HL-60/S4 (cell line): Measurements from ENCODE around the gene KRT32.

Source experiments
- in situ Hi-C: fragments of 300-500 bp; cut with MboI; formaldehyde crosslinking; loops from 2 replicates; pipeline ENCODE4 v1.14.3; 2022; ENCODE audit warnings: low sequenced_read_pairs

KRT32 gene

GRCh38 chr17:41468346-41468745, 1.2 kb upstream of the KRT32 start:
- in situ Hi-C loops: no loop called here

- in situ Hi-C loops: no loop called here
These were observed 375 bp upstream of the KRT32 start for GRCh38 chr17:41467561-41467960.

DNA sequence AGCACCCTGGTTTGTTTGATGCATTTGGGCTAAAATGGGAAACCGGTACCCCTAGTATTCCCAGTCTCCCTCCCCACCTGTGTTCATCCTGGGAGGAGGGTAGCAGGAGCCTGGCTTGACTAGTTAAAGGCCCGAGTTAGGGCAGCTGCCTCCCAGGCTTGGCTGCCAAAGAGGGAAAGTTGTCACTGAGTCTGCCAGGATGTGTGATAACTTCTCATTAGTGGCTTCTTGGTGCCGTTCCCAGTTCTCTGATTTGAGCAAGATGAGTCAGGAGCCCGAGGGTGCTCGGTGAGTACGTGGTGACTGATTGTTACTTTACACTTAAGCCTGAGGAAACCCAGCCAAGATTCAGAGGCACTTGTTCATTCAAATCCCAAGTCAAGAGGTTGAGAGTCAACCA, 2.5 kb downstream of the KRT32 start:
- in situ Hi-C loops: no loop called here

- in situ Hi-C loops: no loop called here
These were observed 3.0 kb downstream of the KRT32 start for GRCh38 chr17:41464173-41464572.

- in situ Hi-C loops: no loop called here
These were observed 3.4 kb downstream of the KRT32 start for GRCh38 chr17:41463746-41464145.

DNA sequence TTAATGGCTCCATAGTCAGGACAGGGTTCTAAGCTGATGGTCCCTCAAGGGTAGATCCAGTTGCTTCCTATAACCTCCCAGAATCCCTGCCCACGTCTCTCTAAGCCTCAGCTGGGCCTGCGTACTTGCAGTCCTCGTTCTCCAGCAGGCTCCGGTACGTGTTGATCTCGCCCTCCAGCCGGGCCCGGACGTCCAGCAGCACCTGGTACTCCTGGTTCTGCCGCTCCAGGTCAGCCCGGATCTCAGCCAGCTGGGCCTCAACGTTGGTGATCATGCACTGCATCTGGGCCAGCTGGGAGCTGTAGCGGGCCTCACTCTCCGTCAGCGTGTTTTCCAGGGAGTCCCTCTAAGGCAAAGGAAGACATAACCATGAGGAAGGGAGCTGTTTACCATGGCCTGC, 4.5 kb downstream of the KRT32 start:
- in situ Hi-C loops: no loop called here

- in situ Hi-C loops: no loop called here
These were observed 9.5 kb downstream of the KRT32 start for GRCh38 chr17:41457676-41458075.

DNA sequence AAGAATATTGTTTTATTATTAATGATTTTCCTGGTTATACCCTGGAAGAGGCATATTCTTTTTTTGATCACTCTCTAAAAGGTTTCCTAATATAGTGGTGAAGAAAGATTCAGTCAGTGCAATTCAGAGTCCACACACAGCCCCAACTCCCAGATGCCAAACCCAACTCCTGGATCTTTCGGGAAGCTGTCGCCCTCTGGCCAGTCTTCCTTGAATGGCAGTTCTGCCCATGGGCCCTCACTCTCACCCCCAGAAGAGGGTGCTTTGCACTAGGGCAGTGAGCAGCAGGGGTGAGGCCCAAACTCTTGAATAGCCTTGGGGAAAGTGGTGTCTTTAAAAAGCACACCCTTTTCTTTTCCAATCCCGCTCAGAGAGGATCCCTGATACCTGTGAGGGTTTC, 11.0 kb downstream of the KRT32 start:
- in situ Hi-C loops: no loop called here

DNA sequence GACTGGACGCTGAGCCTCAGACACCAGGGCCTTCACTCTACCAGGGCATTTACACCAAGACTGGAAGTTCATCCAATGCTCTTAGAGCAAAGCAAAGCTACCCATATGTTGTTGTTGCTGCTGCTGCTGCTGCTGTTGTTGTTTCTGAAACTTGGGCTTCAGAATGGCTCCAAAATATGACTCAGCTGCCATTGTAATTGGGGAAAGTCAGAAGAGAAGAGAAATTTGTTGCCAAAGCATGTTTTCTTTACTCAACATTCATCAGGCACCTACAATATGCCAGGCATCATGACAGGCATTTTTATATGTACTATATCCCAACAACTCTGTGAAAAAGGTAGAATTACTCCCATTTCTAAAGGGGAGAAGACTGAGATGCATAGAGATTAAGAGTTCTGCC, 11.9 kb downstream of the KRT32 start:
- in situ Hi-C loops: no loop called here

GRCh38 chr17:41453066-41453465, 14.1 kb downstream of the KRT32 start:
- in situ Hi-C loops: no loop called here

DNA sequence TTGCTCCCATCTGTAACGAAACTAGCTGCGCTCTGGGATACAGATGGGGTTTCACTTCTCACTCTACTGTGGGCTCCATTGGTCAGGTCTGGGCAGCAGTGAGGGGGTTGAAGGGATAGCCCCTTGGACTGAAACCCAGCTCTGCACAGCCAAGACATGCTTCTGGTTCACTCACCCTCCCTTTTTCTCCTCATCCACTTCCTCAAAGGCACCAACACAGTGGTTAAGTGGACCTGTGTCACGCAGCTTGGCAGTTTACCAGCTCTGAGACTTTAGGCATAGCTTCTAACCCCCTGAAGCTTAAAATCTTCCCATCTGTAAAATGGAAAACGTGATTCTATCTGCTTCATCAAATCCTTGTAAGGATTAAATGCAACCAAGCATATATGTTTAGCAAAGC, 14.9 kb downstream of the KRT32 start:
- in situ Hi-C loops: no loop called here

DNA sequence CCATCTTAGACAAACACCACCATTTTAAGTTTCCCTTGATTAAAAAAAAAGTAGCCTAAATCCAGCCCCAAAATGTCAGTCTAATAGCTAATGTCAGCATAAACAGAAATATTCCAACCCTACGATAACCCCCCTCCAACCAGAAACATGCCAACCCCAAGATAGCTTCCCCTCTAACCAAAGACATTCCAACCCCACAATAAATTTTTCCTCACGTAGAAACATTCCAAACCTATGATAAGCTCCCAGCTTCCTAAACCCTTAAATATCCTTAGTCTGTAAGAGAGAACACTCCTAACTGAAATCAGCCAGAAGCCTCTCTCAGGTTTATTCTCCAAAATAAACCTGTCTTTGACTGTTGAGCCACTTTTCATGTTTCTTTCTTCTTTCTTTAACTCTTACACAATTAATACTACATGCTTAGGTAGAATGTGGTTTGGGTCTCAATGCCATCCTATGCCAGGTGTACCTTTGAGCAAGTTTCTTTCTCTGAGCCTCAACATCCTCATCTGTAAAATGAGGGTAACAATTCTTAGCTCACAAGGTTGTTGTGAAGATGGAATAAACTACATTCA, 15.9 kb downstream of the KRT32 start:
- in situ Hi-C loops: no loop called here

DNA sequence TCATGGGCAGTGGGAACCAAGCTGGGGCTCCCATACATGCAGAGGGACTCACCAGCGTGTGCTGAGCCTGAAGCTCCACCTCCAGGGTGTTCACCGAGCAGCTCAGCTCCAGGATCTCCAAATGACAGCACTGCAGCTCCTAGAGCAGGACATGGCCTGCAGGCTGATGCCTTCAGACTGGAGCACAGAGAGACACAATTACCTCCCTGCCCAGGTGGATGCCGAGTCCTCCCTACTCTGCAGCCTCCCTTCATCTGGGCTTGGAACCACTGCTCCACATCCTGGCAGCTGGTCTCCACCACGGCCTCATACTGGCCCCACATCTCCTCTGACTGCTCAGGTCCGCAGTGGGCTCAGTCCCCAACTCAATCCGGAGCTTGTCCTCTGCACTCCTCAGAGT, 18.2 kb downstream of the KRT32 start:
- in situ Hi-C loops: no loop called here

GRCh38 chr17:41448506-41448905, 18.7 kb downstream of the KRT32 start:
- in situ Hi-C loops: no loop called here

GRCh38 chr17:41446806-41447205, 20.4 kb downstream of the KRT32 start:
- in situ Hi-C loops: no loop called here

DNA sequence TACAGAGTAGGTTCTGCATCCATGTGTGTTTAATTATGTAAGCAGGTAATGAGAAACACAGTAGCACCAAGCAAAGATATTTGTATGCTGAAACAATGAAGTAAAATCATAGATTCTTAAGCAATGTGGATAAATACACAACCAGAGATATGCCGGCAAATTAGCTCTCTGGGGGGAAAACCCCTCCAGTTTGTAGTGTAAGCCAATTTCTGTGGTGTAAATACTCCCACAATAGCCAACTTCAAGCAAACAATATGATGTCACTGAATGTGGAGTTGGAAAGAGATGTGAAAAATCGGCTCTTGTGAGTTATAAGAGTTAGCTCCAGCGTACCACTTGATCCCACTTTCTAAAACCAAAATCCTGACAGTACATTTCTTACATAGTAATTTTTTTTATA, 22.5 kb downstream of the KRT32 start:
- in situ Hi-C loops: no loop called here

DNA sequence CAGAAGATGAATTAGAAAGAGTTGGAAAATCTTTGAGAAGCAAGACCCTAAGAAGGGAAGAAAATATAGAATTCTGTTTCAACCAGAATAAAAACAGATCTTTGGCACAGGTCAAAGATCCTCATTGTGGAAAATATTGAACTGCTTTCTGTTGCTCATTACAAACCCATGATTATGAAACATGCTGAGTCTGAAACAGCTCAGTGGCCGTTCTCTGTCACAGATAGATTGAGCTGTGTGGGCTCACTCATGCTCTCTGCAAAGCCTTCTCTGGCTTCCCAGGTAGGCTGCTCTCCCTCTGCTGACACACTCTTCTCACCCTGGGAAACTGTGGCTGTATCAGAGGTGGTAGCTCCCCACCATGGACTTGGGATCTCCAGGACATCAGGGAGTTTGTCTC, 23.0 kb downstream of the KRT32 start:
- in situ Hi-C loops: no loop called here

DNA sequence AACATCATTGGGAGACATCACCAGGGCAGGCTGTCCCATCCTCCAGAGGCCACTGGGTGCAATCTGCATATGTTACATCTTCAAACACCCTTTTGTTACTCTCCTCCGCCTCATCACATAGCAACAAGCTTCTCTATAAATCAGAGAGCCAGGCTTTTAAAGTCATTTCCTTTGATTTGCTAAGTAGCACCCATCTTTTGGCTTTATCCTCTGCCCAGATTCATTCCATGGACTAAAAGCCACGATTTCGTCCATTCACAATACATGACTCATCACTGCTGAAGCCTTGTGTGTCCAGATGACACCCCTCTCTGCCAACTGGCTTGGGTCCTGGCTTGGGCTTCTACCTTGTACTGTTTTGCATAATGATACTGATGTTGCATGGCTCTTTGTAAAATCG, 24.4 kb downstream of the KRT32 start:
- in situ Hi-C loops: no loop called here

DNA sequence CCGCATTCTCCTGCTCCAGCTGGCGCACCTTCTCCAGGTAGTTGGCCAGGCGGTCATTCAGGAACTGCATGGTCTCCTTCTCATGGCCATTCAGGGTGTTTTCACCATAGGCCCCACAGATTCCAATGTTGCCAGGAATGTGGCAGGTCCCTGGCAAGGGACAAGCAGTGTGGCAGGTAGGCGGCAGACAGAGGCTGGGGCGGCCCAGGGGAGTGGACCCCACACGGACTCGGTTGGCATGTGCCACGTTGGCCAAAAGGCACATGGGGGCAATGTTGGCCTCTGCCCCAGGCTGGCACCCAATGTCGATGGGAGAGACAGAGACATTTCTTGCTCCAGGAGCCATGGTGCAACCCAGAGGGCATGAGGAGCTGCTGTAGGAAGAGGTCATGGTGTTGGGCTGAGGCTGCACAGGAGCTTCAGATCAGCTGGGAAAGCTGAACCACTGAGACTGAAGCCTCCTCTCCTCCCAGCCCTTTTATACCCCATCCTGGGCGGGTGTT, 26.6 kb downstream of the KRT32 start, which contains the start of gene KRT38:
KRT38 (minus strand) TSS at position 453 of the 503 bp plus-strand sequence; CDS start at position 391, 62 bp downstream.
- in situ Hi-C loops: no loop called here

- in situ Hi-C loops: no loop called here
These were observed 27.8 kb downstream of the KRT32 start for GRCh38 chr17:41439375-41439774.

DNA sequence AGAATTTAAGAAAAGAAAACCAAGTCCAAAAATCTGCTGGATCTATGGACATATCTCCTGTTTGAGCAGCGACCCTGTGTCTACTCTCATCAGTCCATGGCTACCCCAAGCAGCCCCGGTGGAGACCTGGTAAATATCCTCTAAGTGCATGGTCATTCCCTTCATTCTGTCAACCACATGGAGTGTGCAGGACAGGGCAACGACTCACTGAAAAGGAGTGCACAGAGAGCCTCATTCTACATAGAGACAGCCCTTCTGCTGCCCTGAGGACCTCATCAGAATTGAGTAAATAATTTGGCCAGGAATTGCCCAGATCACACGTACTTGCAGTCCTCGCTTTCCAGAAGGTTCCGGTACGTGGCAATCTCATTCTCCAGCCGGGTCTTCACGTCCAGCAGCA, 29.4 kb downstream of the KRT32 start:
- in situ Hi-C loops: no loop called here

DNA sequence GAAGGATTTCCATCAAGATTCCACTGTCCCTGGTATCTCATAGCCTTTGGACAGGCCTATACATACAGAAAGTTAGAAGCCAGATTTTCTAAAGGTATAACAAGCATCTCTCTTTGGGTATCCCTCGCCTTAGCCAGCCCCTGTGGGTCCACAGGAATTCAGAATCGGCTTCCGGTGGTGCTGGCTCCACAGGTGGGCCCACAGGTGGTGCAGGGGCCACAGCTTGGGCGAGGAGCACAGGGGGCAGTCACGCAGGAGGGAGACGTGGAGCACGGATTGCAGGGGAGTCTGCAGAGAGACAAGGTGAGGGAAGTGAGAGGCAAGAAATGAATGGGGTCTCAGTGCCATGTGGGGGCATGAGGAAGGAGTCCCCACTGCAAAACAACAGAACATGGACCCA, 29.9 kb downstream of the KRT32 start:
- in situ Hi-C loops: no loop called here

- in situ Hi-C loops: no loop called here
These were observed 32.8 kb downstream of the KRT32 start for GRCh38 chr17:41434415-41434814.
